HepG2 (cell line): ENCODE results near the gene ZNF567. TPM values are rescaled to one million over a fixed set of nuclear protein-coding genes. Genes with fewer than 3 reads are reported as not detected.

Source experiments
- ATAC-seq: fragments of 200-7000 bp; cut with Tn5 transposase; 3 replicates; pipeline ENCODE4 v1.9.1; 2020; ENCODE audit warnings: mild to moderate bottlenecking, moderate library complexity
- BruUV-seq: library from RNA; stranded (reverse); fragments of 400-500 nt; replicated peaks from 2 replicates; lab custom pipeline; 2021; lab: Mats Ljungman, UMichigan
- CTCF ChIA-PET: fragments of 300-600 bp; formaldehyde crosslinking; extraction: SDS; loops from one replicate; lab custom pipeline; 2021; ENCODE audit warnings: low total read pairs, inconsistent platforms, low intra/inter-chr PET ratio; lab: Yijun Ruan, JAX
- POLR2A ChIA-PET: fragments of 350-600 bp; sonication (Branson Sonifier 250); formaldehyde crosslinking; loops from one replicate; lab custom pipeline; 2020; ENCODE audit warnings: antibody characterized with exemption, inconsistent platforms; lab: Yijun Ruan, JAX
- DNase-seq: peaks from one replicate; pipeline ENCODE4 v3.0.0-alpha.2; 2015; ENCODE audit warnings: low spot score
- FAIRE-seq: peaks from 3 replicates; lab custom pipeline; 2011; peaks lifted over from hg19 to GRCh38; lab: Jason Lieb, UNC
- H2AFZ ChIP-seq: one replicate; pipeline ENCODE4 v1.6.1; 2011; ENCODE audit warnings: low read length, inconsistent platforms
- H3K27ac ChIP-seq: fragments of 300-600 bp; 3 replicates; pipeline ENCODE4 v1.8.0; 2011; ENCODE audit warnings: mixed run types, mild to moderate bottlenecking, mixed read lengths, low read length, inconsistent platforms; ENCODE audit not compliant: insufficient read depth; ENCODE audit errors: extremely low read length
- H3K27me3 ChIP-seq, 2 experiments: fragments of 200-600 bp in 1 of 2; 2 replicates in 1 of 2; 3 replicates in 1 of 2; pipeline versions ENCODE4 v1.6.0 to v1.8.0; 2011; ENCODE audit warnings: low read length in 2 of 2, mild to moderate bottlenecking in 2 of 2, moderate library complexity in 2 of 2, inconsistent platforms in 1 of 2; ENCODE audit not compliant: insufficient read depth in 2 of 2, control insufficient read depth in 1 of 2
- H3K36me3 ChIP-seq, 2 experiments: fragments of 200-600 bp in 1 of 2; replicated peaks in 1 of 2; 2 replicates in 1 of 2; 3 replicates in 1 of 2; pipeline versions ENCODE4 v1.5.1 to v1.8.0; 2011; ENCODE audit warnings: low read length in 2 of 2, inconsistent platforms in 1 of 2; ENCODE audit not compliant: insufficient read depth in 2 of 2, control insufficient read depth in 1 of 2
- H3K4me1 ChIP-seq: 2 replicates; pipeline ENCODE4 v1.5.1; 2012; ENCODE audit warnings: low read length, inconsistent platforms; ENCODE audit not compliant: insufficient read depth
- H3K4me2 ChIP-seq: 2 replicates; pipeline ENCODE4 v1.6.0; 2011; ENCODE audit warnings: low read depth, low read length, inconsistent platforms
- H3K4me3 ChIP-seq, 3 experiments: fragments of 200-600 bp in 1 of 3; sonication (generic), shearing (Covaris generic) in 1 of 3; replicated peaks in 1 of 3; 2 replicates each; pipeline ENCODE4 v1.5.1; 2011 to 2016; ENCODE audit warnings: low read length in 3 of 3, inconsistent platforms in 2 of 3, low read depth in 2 of 3, mild to moderate bottlenecking in 2 of 3, control low read depth in 1 of 3, mixed read lengths in 1 of 3; ENCODE audit not compliant: insufficient read depth in 1 of 3
- H3K79me2 ChIP-seq: one replicate; pipeline ENCODE4 v1.6.1; 2011; ENCODE audit warnings: low read length, inconsistent platforms; ENCODE audit not compliant: insufficient read depth
- H3K9ac ChIP-seq: 2 replicates; pipeline ENCODE4 v1.6.0; 2011; ENCODE audit warnings: mild to moderate bottlenecking, low read depth, low read length, inconsistent platforms; ENCODE audit not compliant: insufficient read depth
- H3K9me3 ChIP-seq: 2 replicates; pipeline ENCODE4 v1.5.1; 2012; ENCODE audit warnings: mild to moderate bottlenecking, low read length
- H4K20me1 ChIP-seq: 2 replicates; pipeline ENCODE4 v1.6.0; 2011; ENCODE audit warnings: inconsistent platforms, mild to moderate bottlenecking, low read length, moderate library complexity; ENCODE audit not compliant: insufficient read depth
- DMTF1 ChIP-seq: sonication (generic); formaldehyde crosslinking; IDR thresholded peaks from 2 replicates; pipeline ENCODE4 v1.4.0; 2020; ENCODE audit warnings: mild to moderate bottlenecking, missing genetic modification reagents
- GTF2F1 ChIP-seq: fragments of 150-350 bp; IDR thresholded peaks from 2 replicates; pipeline ENCODE4 v1.6.1; 2014; ENCODE audit warnings: low read length
- NBN ChIP-seq: fragments of 450-650 bp; conservative IDR thresholded peaks from 2 replicates; pipeline ENCODE4 v1.6.1; 2017
- TBX2 ChIP-seq: sonication (generic); formaldehyde crosslinking; IDR thresholded peaks from 2 replicates; pipeline ENCODE4 v1.5.0; 2020; ENCODE audit warnings: missing genetic modification reagents, mild to moderate bottlenecking, borderline replicate concordance
- ZNF777 ChIP-seq: sonication (generic); formaldehyde crosslinking; IDR thresholded peaks from 2 replicates; pipeline ENCODE4 v1.4.0; 2020; ENCODE audit warnings: missing genetic modification reagents
- ZSCAN22 ChIP-seq: sonication (generic); formaldehyde crosslinking; IDR thresholded peaks from 2 replicates; pipeline ENCODE4 v1.4.0; 2020; ENCODE audit warnings: mild to moderate bottlenecking, missing genetic modification reagents
- WGBS: methylation state at CpG from one replicate; pipeline ENCODE4 v1.1.6; 2017; ENCODE audit warnings: low lambda C conversion rate; 5-methylcytosine and 5-hydroxymethylcytosine counted together
- in situ Hi-C: cut with HindIII; loops from 2 replicates; pipeline ENCODE4 v1.10.0; 2017; ENCODE audit warnings: low pct_unique_long_range_greater_than_20kb; ENCODE audit not compliant: extremely low pct_ligation_motif_present
- intact Hi-C: fragments of 100-400 bp; cut with micrococcal nuclease; formaldehyde crosslinking; loops from one replicate; pipeline ENCODE4 v1.10.0; 2022; ENCODE audit not compliant: unreplicated experiment
- polyA plus RNA-seq, 8 experiments: library from polyadenylated mRNA; depleted of rRNA in 3 of 8; stranded (reverse) in 7 of 8; unstranded in 1 of 8; fragments of >200 nt; fragmentation: Illumina TruSeq in 4 of 8; extraction: Trizol in 4 of 8; gene quantifications; 2 replicates each; pipeline versions ENCODE4 v1.2.1 to v1.2.3, GENCODE V29; 2011 to 2016; ENCODE audit warnings: low read depth in 4 of 8, missing spikeins in 1 of 8, mixed read lengths in 1 of 8; ENCODE audit not compliant: insufficient read depth in 1 of 8
- total RNA-seq, 5 experiments: library from RNA; depleted of rRNA; stranded (reverse); fragments of >200 nt; fragmentation: Illumina TruSeq; extraction: Trizol; gene quantifications; 2 replicates each; pipeline ENCODE4 v1.2.3, GENCODE V29; 2016; ENCODE audit warnings: low read depth in 1 of 5

Gene ZNF567
- total and polyA plus RNA-seq, 2 of the 13 experiments (the other 11 are each of a cell fraction or from before 2014, with no cell fraction given), result 3.1 to 6.8 TPM

GRCh38 chr19:36665832-36666231, 21.6 kb upstream of the ZNF567 start:
- ChIA-PET CTCF (no interaction called here), POLR2A (interaction anchor here (0.6 to 2.0 kb wide), 7 partner anchors 21 to 1114 kb away, joined by 3 to 18 read pairs (median 4); partner anchors contain the start of genes ZNF260, ZNF345, ZNF529 and ZNF567)
- Histone ChIP-seq H3K27me3 (no peaks in the 10 kb centered on the region; a peak in 2 of 5 replicates), H3K9ac (peak overlapping the region; percentile 85; the same call in 1 of the 2 replicates), H3K27ac (no peak overlapping the region), H3K36me3 (0 out of 5 replicates have a peak, but pooled peaks cover 0 to 9% of the 10 kb centered on the region in 2 experiments), H3K79me2 (no peaks in the 10 kb centered on the region), H3K4me3 (peak overlapping the region; percentile 91 to 96 (median 93)), H2AFZ (no peak overlapping the region), H4K20me1 (no peaks in the 10 kb centered on the region), H3K4me1 (peaks cover 8% of the 10 kb centered on the region), H3K9me3 (peaks cover 13% of the 10 kb centered on the region; the same call in 1 of the 2 replicates), H3K4me2 (peak overlapping the region; percentile 75)
- no peak for TF ChIP-seq DMTF1
- no peak for TF ChIP-seq GTF2F1
- TF ChIP-seq ZSCAN22, result no peak
- no peak for TF ChIP-seq NBN
- TF ChIP-seq TBX2 (CRISPR knock-in tag), result no peak
- BruUV-seq, result no TSS peak
- DNase-seq (no peak), FAIRE-seq (no peak), ATAC-seq (no peak)
- WGBS, result 36% methylated on average over 14 of the region's 14 CpGs
- intact Hi-C loops (loop anchor here (2.0 kb wide), 1 partner anchor 21 kb away; the partner anchor contains the start of gene ZNF567), in situ Hi-C loops (no loop called here)

GRCh38 chr19:36668646-36669045, 18.8 kb upstream of the ZNF567 start:
- intact Hi-C loops (no loop called here), in situ Hi-C loops (no loop called here)
- Histone ChIP-seq H3K36me3 (0 out of 5 replicates have a peak, but pooled peaks cover 0 to 7% of the 10 kb centered on the region in 2 experiments), H3K9me3 (peaks cover 26% of the 10 kb centered on the region; the same call in 1 of the 2 replicates), H3K27me3 (no peaks in the 10 kb centered on the region; a peak in 2 of 5 replicates), H3K27ac (no peak overlapping the region), H3K9ac (no peak overlapping the region), H3K79me2 (no peaks in the 10 kb centered on the region), H2AFZ (no peak overlapping the region), H4K20me1 (no peaks in the 10 kb centered on the region), H3K4me2 (no peak overlapping the region), H3K4me1 (peaks cover 8% of the 10 kb centered on the region), H3K4me3 (no peak overlapping the region)
- CTCF ChIA-PET, result no interaction called here
- FAIRE-seq, result no peak
- ATAC-seq, result no peak
- 90% methylated on average over 2 of the region's 2 CpGs for WGBS
- POLR2A ChIA-PET, result no interaction called here
- DNase-seq, result no peak
- no peak for TF ChIP-seq ZNF777 (CRISPR knock-in tag)
- TSS peak; percentile 46 for BruUV-seq
